IPS-20b (cell line): ENCODE measurements around the gene PDIA4.
A peak's percentile ranks its signal among the peaks of the same experiment; 100 is the strongest.

Experiments
- H3K27ac ChIP-seq: one replicate; pipeline ENCODE4 v1.5.1; 2013; ENCODE audit warnings: low read length
- H3K27me3 ChIP-seq: 2 replicates; pipeline ENCODE4 v1.6.1; 2013; ENCODE audit warnings: mild to moderate bottlenecking, low read length, inconsistent platforms; ENCODE audit not compliant: insufficient read depth
- H3K36me3 ChIP-seq: 2 replicates; pipeline ENCODE4 v1.6.1; 2013; ENCODE audit warnings: low read depth, mild to moderate bottlenecking, inconsistent platforms, low read length, moderate library complexity; ENCODE audit not compliant: insufficient read depth
- H3K4me1 ChIP-seq: 2 replicates; pipeline ENCODE4 v1.6.1; 2013; ENCODE audit warnings: mild to moderate bottlenecking, control low read depth, inconsistent platforms, low read length, moderate library complexity; ENCODE audit not compliant: insufficient read depth
- H3K4me3 ChIP-seq: 2 replicates; pipeline ENCODE4 v1.5.1; 2013; ENCODE audit warnings: mild to moderate bottlenecking, low read length, inconsistent platforms
- H3K9ac ChIP-seq: 2 replicates; pipeline ENCODE4 v1.6.1; 2013; ENCODE audit warnings: low read depth, mild to moderate bottlenecking, inconsistent platforms, low read length, moderate library complexity
- H3K9me3 ChIP-seq: 2 replicates; pipeline ENCODE4 v1.6.1; 2013; ENCODE audit warnings: mild to moderate bottlenecking, low read depth, low read length, inconsistent platforms; ENCODE audit not compliant: insufficient read depth

PDIA4 gene

DNA sequence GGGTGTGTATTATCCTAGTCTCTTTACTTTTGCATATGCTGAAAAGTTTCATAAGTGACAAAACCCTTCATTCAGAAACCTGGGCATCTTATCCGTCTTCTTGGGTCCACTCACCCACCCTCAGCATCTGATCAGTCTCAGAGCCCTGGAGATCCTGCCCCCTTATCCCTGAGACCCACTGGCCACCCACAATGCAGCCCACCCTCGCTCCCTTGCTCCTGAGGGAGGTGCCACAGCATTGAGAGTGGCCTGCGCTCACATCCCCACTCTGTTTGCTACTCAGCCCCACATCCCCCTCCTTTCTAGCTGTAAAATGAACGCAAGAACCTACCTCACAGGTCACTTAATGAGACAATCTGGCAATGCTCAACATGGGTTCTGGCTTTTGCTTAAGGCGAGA, 27.3 kb downstream of the PDIA4 start:
- Histone ChIP-seq H3K27me3 (no peaks in the 10 kb centered on the region), H3K9ac (no peak overlapping the region), H3K4me3 (no peak overlapping the region), H3K27ac (no peak overlapping the region), H3K4me1 (no peaks in the 10 kb centered on the region), H3K9me3 (no peaks in the 10 kb centered on the region), H3K36me3 (peaks cover 53% of the 10 kb centered on the region)

DNA sequence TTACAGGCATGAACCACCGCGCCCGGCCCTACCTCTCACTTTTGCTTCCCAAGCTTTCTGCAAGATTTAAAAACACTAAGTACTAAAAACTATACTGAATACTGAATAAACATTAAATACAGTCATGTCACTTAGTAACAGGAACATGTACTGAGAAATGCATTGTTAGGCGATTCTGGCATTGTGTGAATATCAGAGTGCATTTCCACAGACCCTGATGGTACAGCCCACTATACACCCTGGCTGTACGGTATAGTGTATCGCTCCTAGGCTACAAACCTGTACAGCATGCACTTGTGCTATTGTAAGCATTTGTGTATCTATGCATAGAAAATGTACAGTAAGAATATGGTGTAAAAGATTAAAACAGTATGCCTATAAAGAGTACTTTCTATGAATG, 29.1 kb downstream of the PDIA4 start:
- Histone ChIP-seq H3K27me3 (no peaks in the 10 kb centered on the region), H3K4me3 (no peak overlapping the region), H3K27ac (no peak overlapping the region), H3K36me3 (peaks cover 36% of the 10 kb centered on the region), H3K9ac (no peak overlapping the region), H3K4me1 (no peaks in the 10 kb centered on the region), H3K9me3 (no peaks in the 10 kb centered on the region)

DNA sequence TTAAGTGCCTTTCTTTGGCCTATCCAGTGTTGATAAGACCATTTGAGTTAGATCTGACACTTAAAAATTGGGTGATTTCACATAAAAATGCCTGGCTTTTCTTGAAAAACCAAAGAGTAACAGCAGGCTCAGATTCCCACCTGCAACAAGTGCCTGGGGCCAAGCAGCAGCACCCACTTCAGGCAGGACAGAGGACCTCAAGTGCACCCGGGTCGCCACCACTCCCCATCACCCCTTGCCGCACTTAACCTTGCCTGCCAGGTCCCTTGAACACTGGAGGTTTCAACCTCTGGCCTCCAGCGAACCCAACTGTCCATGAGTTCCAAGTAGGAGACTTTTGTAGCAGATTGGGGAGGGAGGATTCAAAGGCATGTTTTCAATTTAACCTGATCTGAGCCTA, 30.8 kb downstream of the PDIA4 start:
- H3K27ac ChIP-seq: no peak overlapping the region
- H3K4me3 ChIP-seq: no peak overlapping the region
- H3K36me3 ChIP-seq: peaks cover 19% of the 10 kb centered on the region
- H3K27me3 ChIP-seq: no peaks in the 10 kb centered on the region
- H3K9me3 ChIP-seq: no peaks in the 10 kb centered on the region
- H3K4me1 ChIP-seq: no peaks in the 10 kb centered on the region
- H3K9ac ChIP-seq: no peak overlapping the region

DNA sequence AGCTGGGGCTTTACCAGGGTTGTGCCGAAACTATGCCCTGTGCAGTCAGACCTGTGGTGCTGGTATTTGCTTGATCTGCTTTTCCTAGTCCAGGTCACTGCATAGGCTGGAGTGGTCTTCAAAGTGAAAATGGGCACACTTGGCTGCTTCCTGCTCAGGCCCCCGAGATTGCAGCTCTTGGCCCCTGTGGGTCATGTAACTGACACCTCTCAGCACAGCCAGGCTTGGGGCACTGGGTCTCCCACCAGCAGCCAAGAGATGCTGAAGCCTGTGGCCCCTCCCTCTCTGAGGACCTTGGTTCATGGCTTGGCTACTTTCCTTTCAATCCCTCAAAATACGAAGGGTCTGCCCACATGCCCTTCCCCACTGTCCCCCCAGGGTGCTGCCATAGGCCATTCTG, 33.7 kb downstream of the PDIA4 start:
- no peaks in the 10 kb centered on the region for H3K4me1 ChIP-seq
- no peak overlapping the region for H3K9ac ChIP-seq
- no peaks in the 10 kb centered on the region for H3K9me3 ChIP-seq
- no peak overlapping the region for H3K4me3 ChIP-seq
- no peaks in the 10 kb centered on the region for H3K27me3 ChIP-seq
- no peak overlapping the region for H3K27ac ChIP-seq
- no peaks in the 10 kb centered on the region for H3K36me3 ChIP-seq

DNA sequence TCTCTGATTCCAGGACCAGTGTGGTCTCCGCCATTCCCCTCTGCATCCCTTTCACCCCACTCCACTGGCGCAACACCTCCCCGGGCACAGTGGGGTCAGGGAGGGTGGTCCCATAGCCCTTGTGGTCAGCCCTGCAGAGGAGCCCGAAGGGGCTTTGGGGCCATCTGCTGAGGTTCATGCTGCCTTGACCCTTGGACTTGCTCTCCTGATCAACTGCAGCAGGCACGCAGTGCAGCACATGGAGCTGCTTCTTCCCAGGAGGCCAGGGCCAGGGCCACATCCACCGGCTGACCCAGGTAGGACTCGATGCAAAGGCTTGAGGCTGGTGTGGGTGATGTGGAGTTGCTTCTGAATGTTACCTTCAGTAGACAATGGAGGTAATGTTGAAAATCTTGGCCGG, 35.1 kb downstream of the PDIA4 start:
- Histone ChIP-seq H3K9ac (no peak overlapping the region), H3K27ac (no peak overlapping the region), H3K4me3 (no peak overlapping the region), H3K36me3 (no peaks in the 10 kb centered on the region), H3K9me3 (no peaks in the 10 kb centered on the region), H3K27me3 (no peaks in the 10 kb centered on the region), H3K4me1 (peaks cover 3% of the 10 kb centered on the region)

DNA sequence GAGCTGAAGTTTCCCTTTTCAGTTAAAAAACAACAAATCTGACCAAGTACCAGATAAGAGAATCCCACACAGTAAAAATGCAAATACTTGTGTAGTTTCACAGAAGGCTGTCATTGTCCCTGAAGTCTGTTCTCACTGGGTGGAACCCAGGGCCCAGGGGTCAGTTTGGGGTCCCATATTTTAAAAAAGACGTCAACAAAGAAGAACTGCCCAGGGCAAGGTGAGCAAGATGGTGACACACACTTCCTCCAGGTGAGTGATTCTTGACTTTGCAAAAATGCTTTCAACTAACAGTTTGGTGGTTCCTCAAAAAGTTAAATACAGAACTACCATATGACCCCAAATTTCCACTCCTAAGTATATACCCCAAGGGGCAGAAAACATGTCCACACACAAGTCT, 36.8 kb downstream of the PDIA4 start:
- Histone ChIP-seq H3K4me1 (peaks cover 6% of the 10 kb centered on the region), H3K36me3 (no peaks in the 10 kb centered on the region), H3K27ac (no peak overlapping the region), H3K4me3 (no peak overlapping the region), H3K27me3 (no peaks in the 10 kb centered on the region), H3K9me3 (no peaks in the 10 kb centered on the region), H3K9ac (no peak overlapping the region)

DNA sequence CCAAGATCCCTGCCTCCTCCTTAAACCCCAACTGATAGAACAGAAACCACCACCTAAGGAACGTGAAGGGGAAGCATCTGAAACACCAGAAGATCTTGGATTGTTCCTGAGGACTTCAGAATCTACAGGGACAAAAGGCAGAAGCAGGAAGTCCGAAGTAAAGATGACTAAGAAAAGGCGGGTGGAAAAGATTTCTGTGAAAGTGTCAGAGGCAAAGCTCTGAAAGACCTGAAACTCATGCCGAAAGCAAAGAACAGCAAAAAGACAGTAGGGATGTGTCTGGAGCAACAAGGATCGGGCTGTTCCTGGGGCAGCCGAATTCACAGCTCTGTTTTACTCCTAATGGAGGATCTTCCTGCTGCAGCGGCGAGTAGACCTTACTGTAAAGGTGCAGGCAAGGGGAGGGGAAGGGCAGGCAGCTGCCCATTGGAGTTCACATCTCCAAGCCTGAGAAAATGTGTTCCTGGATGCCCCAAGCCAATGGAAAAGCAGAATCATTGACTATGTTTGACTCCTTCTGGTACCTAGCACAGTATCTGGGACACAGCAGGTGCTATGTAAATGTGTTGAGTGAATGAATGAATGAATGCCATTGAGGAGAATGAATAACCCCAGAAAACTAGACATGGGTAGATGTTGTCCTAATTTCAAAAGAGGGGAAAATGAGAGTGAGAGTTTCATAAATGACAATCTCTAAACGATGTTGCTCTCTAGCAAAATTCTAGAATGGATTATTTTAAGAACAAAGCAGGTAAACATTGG, 40.4 kb downstream of the PDIA4 start:
- peak overlapping the region; percentile 12 for H3K27ac ChIP-seq
- H3K9ac ChIP-seq: peak overlapping the region; percentile 82
- H3K4me1 ChIP-seq: peaks cover 6% of the 10 kb centered on the region
- H3K9me3 ChIP-seq: no peaks in the 10 kb centered on the region
- H3K4me3 ChIP-seq: peak overlapping the region; percentile 87
- H3K27me3 ChIP-seq: no peaks in the 10 kb centered on the region
- no peaks in the 10 kb centered on the region for H3K36me3 ChIP-seq

DNA sequence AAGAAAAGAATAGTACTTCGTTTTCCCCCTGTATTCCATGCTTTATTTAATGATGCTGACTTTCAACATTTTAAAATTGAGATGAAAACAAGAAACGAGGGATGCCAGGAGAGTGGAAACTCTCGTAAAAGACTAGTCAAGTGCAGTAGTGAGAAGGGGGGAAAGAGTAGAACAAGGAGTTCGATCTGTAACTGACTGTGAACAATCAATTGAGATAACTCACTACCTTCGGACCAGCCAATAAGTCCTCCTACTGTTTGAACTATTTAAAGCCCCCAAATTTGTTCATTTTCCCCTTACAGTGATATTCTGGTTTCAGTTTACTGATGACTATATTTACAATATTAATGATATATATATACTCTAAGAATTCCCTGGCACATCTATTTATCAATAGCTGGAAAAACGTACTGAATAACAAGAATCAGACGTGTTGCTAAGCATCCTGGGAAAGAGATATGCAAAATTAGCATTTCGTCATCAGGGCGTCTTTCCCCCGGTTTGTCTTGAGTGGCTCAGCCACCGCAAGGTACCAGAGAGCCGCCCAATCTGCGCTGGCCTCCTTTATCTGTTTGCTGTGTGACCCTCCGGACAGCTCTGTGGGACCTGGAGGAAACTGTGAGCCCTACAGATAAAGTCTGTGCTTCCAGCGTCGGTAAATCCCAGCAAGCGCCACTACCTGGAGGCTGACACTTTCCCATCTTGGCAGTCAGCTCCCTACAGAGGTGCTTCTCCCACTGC, 41.1 kb downstream of the PDIA4 start:
- Histone ChIP-seq H3K9ac (peak overlapping the region; percentile 82), H3K36me3 (no peaks in the 10 kb centered on the region), H3K4me3 (peak overlapping the region; percentile 87), H3K27ac (peak overlapping the region; percentile 12), H3K9me3 (no peaks in the 10 kb centered on the region), H3K27me3 (no peaks in the 10 kb centered on the region), H3K4me1 (peaks cover 6% of the 10 kb centered on the region)

DNA sequence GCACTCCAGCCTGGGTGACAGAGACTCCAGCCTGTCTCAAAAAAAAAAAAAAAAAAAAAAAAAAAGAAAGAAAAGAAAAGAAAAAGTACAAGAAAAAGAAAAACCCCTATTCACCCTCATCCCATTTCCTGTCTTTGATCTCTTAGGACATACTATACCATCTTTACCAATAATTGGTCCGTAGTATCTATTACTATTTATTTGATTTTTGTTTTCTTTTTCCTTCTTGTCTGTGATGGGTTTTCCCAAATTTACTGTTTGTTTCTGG, 41.6 kb downstream of the PDIA4 start:
- Histone ChIP-seq H3K9ac (no peak overlapping the region), H3K27ac (no peak overlapping the region), H3K36me3 (no peaks in the 10 kb centered on the region), H3K27me3 (no peaks in the 10 kb centered on the region), H3K9me3 (no peaks in the 10 kb centered on the region), H3K4me3 (peak overlapping the region; percentile 87), H3K4me1 (peaks cover 6% of the 10 kb centered on the region)

DNA sequence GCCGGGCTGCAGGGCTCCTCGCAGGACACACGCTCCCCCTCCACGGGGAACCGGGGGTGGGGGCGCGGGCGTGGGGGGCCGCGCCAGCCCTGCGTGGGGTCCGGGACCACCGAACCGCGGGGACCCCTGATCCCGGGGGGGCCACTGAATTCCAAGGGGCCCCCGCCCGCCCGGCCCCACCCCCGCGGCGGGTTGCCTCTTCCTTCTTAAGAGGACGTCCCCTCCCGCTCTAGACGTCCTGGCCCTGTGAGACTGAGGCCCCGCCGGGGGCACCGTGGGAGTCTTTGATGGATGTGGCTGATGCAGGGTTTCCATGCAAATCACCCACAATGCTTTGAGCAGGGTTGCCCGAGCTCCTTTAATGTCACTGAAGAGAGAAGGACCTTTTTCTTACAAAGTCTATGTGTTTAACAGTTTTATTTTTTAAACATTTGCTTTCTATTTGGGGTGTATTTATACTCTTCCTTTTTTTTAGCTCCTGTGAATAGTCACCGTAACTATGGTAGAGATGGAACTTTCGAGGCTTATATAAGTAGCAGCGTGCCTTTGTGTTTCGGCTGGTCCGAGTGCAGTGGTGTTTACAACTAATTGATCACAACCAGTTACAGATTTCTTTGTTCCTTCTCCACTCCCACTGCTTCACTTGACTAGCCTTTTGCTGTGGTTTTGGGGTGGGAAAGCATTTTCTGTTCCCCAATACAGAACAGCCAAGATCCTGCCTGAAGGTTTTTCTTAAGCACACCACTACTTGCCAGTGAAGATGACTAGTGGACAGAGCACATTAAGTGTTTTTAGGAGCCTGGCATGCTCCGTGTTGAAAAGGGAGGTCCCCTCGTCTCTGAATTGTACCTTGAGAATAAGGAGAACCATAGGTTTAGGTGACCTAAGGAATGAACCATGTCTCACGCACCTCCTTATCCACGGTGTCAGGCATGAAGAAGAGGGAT, 44.8 kb downstream of the PDIA4 start:
- Histone ChIP-seq H3K9me3 (no peaks in the 10 kb centered on the region), H3K9ac (peak overlapping the region; percentile 62), H3K27ac (peak overlapping the region; percentile 46), H3K4me3 (peak overlapping the region; percentile 92), H3K27me3 (no peaks in the 10 kb centered on the region), H3K36me3 (no peaks in the 10 kb centered on the region), H3K4me1 (peaks cover 8% of the 10 kb centered on the region)

DNA sequence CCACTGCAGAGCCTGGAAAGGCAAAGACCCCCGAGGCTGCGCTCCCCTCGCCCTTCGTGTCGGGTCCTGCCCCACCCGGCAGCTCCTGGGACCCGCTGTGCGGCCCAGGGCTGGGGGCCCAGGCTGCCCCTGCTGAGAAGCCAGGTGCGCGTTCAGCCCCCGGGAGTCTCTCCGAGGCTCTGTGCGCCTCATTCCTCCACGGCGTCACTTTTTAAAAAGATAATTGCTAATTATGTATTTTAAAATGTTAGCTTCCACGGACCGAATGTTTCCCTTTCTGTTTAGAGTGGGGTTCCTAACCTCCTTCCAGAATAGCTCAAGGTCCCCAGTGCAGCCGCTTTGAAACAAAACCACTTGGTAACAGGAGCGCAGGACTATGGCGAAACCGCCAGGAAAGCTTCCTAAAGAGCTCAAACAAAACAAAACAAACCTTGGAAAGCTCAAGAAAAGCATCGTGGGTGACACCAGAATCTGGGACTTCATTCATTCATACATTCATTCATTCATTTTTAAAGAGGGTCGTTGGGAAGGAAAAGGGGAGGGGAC, 45.6 kb downstream of the PDIA4 start:
- H3K4me3 ChIP-seq: peak overlapping the region; percentile 92
- no peaks in the 10 kb centered on the region for H3K36me3 ChIP-seq
- peaks cover 6% of the 10 kb centered on the region; the same call in 1 of the 2 replicates for H3K4me1 ChIP-seq
- H3K27me3 ChIP-seq: no peaks in the 10 kb centered on the region
- no peaks in the 10 kb centered on the region for H3K9me3 ChIP-seq
- H3K9ac ChIP-seq: peak overlapping the region; percentile 62; the same call in 1 of the 2 replicates
- no peak overlapping the region for H3K27ac ChIP-seq
